Activated T-cell treated with anti-CD3 and anti-CD28 coated beads, Interleukin-2, amount 50 U/mL, for 48 hours (primary cell): ENCODE measurements around the gene BLMH.
A peak's percentile ranks its signal among the peaks of the same experiment; 100 is the strongest.
"Not testable (repeated sequence)": the region's sequence is repeated elsewhere in the genome, so short reads cannot be mapped to it uniquely, and the experiment has no call there.

Source experiments
- DNase-seq, 2 experiments: peaks; one replicate each; pipeline ENCODE4 v3.0.0-alpha.2; 2020

BLMH gene

GRCh38 chr17:30225919-30226553 lies 65.7 kb downstream of the BLMH start:
- DNase-seq: no peak

- DNase-seq: no peak
These were observed 66.6 kb downstream of the BLMH start for GRCh38 chr17:30225112-30225511.

- DNase-seq: no peak
These were observed 67.3 kb downstream of the BLMH start for GRCh38 chr17:30224419-30224960.

DNA sequence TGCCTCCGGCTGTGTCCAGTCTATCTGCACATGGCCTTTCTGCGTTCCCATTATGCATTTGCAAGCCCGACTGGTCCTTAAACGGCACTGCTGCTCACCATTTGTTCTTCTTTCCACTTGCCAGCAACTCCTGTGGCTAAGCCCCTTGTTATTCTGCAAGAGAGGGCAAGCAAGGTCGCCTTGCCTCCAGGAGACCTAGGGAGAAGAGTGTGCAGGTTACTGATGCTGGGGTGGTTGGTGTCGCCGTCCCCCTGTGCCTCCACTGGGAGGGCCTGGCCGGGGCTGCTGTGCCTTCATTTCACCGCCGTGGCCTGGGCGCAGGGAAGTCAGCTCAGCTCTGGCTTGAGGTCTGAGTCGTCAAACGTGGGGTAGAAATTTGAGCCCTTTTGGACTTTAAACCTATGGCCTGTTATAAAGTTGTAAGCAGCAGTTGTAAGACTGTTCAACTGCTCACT lies 69.0 kb downstream of the BLMH start:
- DNase-seq: no peak

DNA sequence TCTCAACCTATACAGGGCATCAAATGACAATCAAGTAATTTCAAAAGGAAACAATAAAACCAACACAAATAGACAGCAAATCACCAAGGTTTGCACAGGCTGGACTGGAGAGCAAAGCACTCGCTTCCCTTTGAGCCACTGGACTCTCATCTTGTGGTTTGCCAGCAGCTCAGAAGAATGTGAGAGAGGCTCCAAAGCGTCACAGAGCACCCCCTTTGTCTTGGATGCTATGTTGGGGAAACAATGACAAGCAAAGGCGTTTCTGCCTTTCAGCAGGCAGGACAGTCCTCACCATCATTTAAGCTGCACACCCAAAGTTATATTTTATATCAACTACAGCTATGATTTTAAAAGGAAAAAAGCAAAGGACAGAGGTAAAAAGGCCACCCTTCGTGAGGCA lies 69.5 kb downstream of the BLMH start:
- no peak for DNase-seq

DNA sequence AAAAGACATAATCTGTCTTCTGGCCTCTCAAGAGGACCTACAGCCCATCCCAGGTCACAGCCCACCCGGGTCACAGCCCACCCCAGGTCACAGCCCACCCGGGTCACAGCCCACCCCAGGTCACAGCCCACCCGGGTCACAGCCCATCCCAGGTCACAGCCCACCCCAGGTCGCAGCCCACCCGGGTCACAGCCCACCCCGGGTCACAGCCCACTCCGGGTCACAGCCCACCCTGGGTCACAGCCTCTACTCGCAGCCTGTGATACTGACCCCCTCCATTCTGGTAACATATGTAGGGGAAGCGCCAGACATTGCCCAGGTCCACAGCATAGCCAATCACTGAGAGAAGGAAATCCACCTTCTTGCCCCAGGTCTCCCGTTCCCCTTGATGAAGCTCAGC lies 70.4 kb downstream of the BLMH start:
- no peak for DNase-seq

DNA sequence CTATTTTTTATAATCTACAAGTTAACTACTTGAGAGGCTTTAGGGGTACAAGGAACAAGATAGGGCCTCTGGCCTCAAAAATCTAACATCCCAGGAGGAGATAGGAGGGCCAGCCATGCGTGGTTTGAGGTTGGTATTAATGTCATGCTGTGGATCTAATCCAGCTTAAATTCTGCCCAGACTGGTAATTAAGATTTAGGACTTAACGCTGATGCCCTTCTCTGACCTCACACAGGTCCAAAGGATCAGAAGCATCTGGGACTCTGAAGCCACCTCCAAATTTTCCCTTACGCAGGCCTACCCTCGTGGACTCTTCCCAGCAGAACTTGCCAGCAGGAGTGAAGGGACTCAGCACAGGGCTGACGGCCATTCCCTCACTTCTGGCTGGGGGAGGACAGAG lies 71.3 kb downstream of the BLMH start:
- DNase-seq: no peak

- no peak for DNase-seq
These were observed 71.9 kb downstream of the BLMH start for GRCh38 chr17:30219833-30220232.

- no peak for DNase-seq
These were observed 72.4 kb downstream of the BLMH start for GRCh38 chr17:30219315-30219714.

GRCh38 chr17:30218799-30219198 lies 72.9 kb downstream of the BLMH start:
- no peak for DNase-seq

GRCh38 chr17:30217746-30218245 lies 73.9 kb downstream of the BLMH start:
- no peak for DNase-seq

GRCh38 chr17:30217054-30217453 lies 74.7 kb downstream of the BLMH start:
- no peak for DNase-seq

GRCh38 chr17:30212750-30213149 lies 79.0 kb downstream of the BLMH start:
- peak; percentile 27 to 32 for DNase-seq

GRCh38 chr17:30211371-30211770 lies 80.4 kb downstream of the BLMH start:
- no peak for DNase-seq

GRCh38 chr17:30210901-30211300 lies 80.8 kb downstream of the BLMH start:
- no peak for DNase-seq

GRCh38 chr17:30210366-30210765 lies 81.4 kb downstream of the BLMH start:
- DNase-seq: no peak

GRCh38 chr17:30209930-30210329 lies 81.8 kb downstream of the BLMH start:
- no peak for DNase-seq

DNA sequence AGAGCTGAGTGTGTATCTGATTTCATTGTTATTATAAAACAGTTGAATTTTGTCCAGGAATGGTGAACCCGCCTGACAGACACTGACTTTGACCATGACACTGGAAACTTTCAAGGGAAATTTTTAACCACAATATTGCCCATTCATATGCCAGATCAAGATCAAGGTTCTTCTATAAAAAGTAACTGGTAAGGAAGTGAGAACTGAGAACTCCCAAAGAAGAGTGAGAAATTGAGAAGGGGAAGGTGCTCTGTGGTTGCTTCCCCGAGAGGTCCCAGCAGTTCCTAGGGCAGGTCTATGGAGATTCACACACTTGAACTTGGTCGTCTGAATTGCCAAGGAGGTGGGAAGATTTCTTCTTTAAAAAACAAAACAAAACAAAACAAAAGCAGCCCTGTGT lies 83.5 kb downstream of the BLMH start:
- DNase-seq: no peak

DNA sequence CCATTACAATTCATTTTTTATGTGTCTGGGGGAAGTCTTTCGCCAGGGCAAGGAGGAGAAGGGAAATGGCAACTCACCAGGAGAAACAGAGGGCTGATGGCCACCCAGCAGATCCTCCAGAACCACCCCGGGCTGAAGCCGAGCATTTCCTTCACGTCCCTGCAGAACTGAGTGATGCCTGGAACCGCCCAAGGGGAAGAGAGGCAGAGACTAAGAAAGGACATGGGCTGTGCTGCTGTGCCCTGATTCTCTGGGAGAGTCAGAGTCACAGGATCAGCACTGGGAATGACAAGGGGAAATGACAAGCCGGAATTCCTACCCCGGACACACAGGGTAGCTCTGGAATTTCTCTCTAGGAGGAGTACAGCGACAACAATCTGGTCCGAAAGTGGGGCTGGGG lies 84.1 kb downstream of the BLMH start:
- peak in 1 of 2 experiments; percentile 3 for DNase-seq

- DNase-seq: peak in 1 of 2 experiments; percentile 4
These were observed 88.2 kb downstream of the BLMH start for GRCh38 chr17:30203471-30203981.

- not testable (repeated sequence) for DNase-seq
These were observed 91.1 kb downstream of the BLMH start for GRCh38 chr17:30200656-30201055.

GRCh38 chr17:30200106-30200505 lies 91.6 kb downstream of the BLMH start:
- no peak for DNase-seq

GRCh38 chr17:30199600-30199999 lies 92.1 kb downstream of the BLMH start:
- DNase-seq: no peak
